Stomach (tissue), 9 donors: ENCODE measurements around the gene CPNE9. TPM values are rescaled to one million over a fixed set of nuclear protein-coding genes. Genes with fewer than 3 reads are reported as not detected.

Source experiments
- DNase-seq, 2 donors: peaks; one replicate each; pipeline versions ENCODE4 v3.0.0 to v3.0.0-alpha.2; 2013 to 2019
- H3K27ac ChIP-seq, 5 donors: fragments of 200-600 bp in 4 of 5; sonication (generic) in 4 of 5; one replicate each; pipeline ENCODE4 v1.5.1; 2013 to 2019; ENCODE audit warnings: mild to moderate bottlenecking in 1 of 5, moderate library complexity in 1 of 5
- H3K27me3 ChIP-seq, 3 donors: fragments of 200-600 bp; sonication (generic); one replicate each; pipeline ENCODE4 v1.5.1; 2017 to 2019; ENCODE audit warnings: mixed run types in 1 of 3
- H3K36me3 ChIP-seq, 4 donors: fragments of 200-600 bp; sonication (generic); 1 replicate in 3 of 4; 2 replicates in 1 of 4; pipeline ENCODE4 v1.5.1; 2016 to 2019
- H3K4me1 ChIP-seq, 4 donors: fragments of 200-600 bp; sonication (generic); one replicate each; pipeline ENCODE4 v1.5.1; 2016 to 2019
- H3K4me3 ChIP-seq, 4 donors: fragments of 200-600 bp; sonication (generic) in 3 of 4; one replicate each; pipeline ENCODE4 v1.5.1; 2016 to 2019; ENCODE audit warnings: mild to moderate bottlenecking in 1 of 4
- H3K9me3 ChIP-seq, 4 donors: fragments of 200-600 bp; sonication (generic); one replicate each; pipeline ENCODE4 v1.5.1; 2016 to 2019
- EP300 ChIP-seq: sonication (generic); formaldehyde crosslinking; IDR thresholded peaks from one replicate; pipeline ENCODE4 v1.6.1; 2017; ENCODE audit warnings: antibody characterized with exemption
- POLR2A ChIP-seq, 4 donors: fragments of 450-650 bp; IDR thresholded peaks; one replicate each; pipeline ENCODE4 v1.6.1; 2016; ENCODE audit warnings: antibody characterized with exemption in 4 of 4, control low read depth in 2 of 4, mild to moderate bottlenecking in 1 of 4, moderate library complexity in 1 of 4
- POLR2AphosphoS5 ChIP-seq, 3 donors: sonication (generic); formaldehyde crosslinking; IDR thresholded peaks; one replicate each; pipeline ENCODE4 v1.6.1; 2016; ENCODE audit warnings: antibody characterized with exemption in 3 of 3
- WGBS, 5 donors: extraction: QIAGEN DNeasy Blood & Tissue Kit in 3 of 5; methylation state at CpG; one replicate each; pipeline versions ENCODE4 v1.1.5 to v1.1.7; 2013 to 2018; 5-methylcytosine and 5-hydroxymethylcytosine counted together
- intact Hi-C: fragments of 100-400 bp; cut with DNase I; formaldehyde crosslinking; loops from one replicate; pipeline ENCODE4 v1.15.1; 2023; ENCODE audit warnings: low total_unique reads
- polyA plus RNA-seq, 3 donors: library from polyadenylated mRNA; stranded (reverse); fragments of 200-250 nt; gene quantifications; one replicate each; pipeline ENCODE4 v1.2.3, GENCODE V29; 2013
- total RNA-seq, 5 donors: library from RNA; depleted of rRNA; stranded (reverse); fragments of >200 nt; gene quantifications; one replicate each; pipeline versions ENCODE4 v1.1.0 to v1.2.3, GENCODE V29; 2014 to 2016
- TF ChIP-seq, protein P1 (sequence below), 7 experiments: fragments of 450-650 bp in 4 of 7; fragments of 200-600 bp in 3 of 7; sonication (generic) in 3 of 7; IDR thresholded peaks; one replicate each; pipeline ENCODE4 v1.5.1; 2016 to 2019; ENCODE audit warnings: antibody characterized with exemption in 7 of 7, control low read depth in 2 of 7, mild to moderate bottlenecking in 1 of 7
- donor health status: healthy with polysubstance abuse.
- donor health status: Bipolar disorder and iron deficiency.
- donor health status: healthy.

The CPNE9 gene
- total and polyA plus RNA-seq, 8 donors, result 0.10 to 0.19 TPM; not detected in 6

DNA sequence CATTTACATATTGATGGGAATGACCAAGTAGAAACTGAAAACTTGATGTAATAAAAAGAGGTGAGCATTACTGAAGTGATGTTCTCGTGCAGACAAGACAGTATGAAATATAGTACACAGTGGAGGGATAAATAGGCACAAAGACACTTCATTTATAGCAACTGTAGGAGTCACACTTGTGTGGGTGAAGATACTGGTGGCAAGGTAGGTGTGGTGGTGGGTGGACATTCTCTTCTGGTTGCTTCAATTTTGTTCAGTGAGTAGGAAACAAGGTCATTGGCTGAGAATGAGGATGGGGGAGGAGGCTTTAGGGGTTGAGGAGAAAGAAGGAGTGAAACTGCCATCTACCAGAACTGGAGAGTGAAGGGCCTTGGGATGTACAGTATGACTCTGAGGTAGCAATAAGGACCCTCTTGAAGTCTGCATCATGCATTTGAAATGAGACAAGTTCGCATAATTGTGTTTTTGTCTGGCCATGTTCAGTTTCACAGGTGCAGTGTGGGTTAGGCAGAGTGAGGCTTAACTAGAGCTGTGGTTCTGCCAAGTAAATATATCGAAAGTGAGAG lies 6.6 kb downstream of the CPNE9 start:
- WGBS, 5 donors, result 76 to 84% (median 81%) methylated on average over 3 of the region's 3 CpGs
- H3K4me3 ChIP-seq, result no peak overlapping the region
- H3K9me3 ChIP-seq, result no peaks in the 10 kb centered on the region
- H3K27me3 ChIP-seq, result peaks cover 0 to 7% (median 0%) of the 10 kb centered on the region in 3 donors
- no peak for DNase-seq
- intact Hi-C loops, result no loop called here
- no peaks in the 10 kb centered on the region for H3K36me3 ChIP-seq
- peaks cover 0 to 6% (median 0%) of the 10 kb centered on the region in 4 donors for H3K4me1 ChIP-seq
- H3K27ac ChIP-seq, result no peak overlapping the region
- TF ChIP-seq POLR2AphosphoS5 (IDR thresholded peaks at IDR 0.05) (no peak), POLR2A (IDR thresholded peaks at IDR 0.05) (no peak), EP300 (no peak)
- TF ChIP-seq, protein P1, sequence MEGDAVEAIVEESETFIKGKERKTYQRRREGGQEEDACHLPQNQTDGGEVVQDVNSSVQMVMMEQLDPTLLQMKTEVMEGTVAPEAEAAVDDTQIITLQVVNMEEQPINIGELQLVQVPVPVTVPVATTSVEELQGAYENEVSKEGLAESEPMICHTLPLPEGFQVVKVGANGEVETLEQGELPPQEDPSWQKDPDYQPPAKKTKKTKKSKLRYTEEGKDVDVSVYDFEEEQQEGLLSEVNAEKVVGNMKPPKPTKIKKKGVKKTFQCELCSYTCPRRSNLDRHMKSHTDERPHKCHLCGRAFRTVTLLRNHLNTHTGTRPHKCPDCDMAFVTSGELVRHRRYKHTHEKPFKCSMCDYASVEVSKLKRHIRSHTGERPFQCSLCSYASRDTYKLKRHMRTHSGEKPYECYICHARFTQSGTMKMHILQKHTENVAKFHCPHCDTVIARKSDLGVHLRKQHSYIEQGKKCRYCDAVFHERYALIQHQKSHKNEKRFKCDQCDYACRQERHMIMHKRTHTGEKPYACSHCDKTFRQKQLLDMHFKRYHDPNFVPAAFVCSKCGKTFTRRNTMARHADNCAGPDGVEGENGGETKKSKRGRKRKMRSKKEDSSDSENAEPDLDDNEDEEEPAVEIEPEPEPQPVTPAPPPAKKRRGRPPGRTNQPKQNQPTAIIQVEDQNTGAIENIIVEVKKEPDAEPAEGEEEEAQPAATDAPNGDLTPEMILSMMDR (IDR thresholded peaks at IDR 0.05), result no peak

DNA sequence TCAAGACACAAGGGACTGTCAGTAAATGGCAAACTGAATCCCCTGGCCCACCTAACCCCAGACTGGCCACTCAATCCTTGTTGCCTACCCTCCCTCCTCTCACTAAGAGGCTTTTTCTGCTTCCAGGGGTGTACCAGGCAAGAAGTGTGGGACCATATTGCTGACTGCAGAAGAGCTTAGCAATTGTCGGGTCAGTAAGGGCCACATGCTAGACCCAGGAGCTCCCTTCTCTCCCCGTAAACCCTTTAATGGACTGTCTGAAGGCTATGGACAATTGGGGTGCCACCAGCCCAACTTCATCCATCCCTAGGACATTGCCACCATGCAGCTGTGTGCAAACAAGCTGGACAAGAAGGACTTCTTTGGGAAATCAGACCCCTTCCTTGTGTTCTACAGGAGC lies 8.8 kb downstream of the CPNE9 start:
- H3K27ac ChIP-seq, result no peak overlapping the region
- H3K9me3 ChIP-seq, result no peaks in the 10 kb centered on the region
- peaks cover 0 to 20% (median 3%) of the 10 kb centered on the region in 4 donors for H3K4me1 ChIP-seq
- H3K4me3 ChIP-seq, result no peak overlapping the region
- no peaks in the 10 kb centered on the region for H3K27me3 ChIP-seq
- intact Hi-C loops, result no loop called here
- 60 to 90% (median 73%) methylated on average over 1 to 2 of the region's 2 CpGs for WGBS, 5 donors
- DNase-seq, result no peak
- no peak for TF ChIP-seq POLR2AphosphoS5 (IDR thresholded peaks at IDR 0.05)
- TF ChIP-seq POLR2A (IDR thresholded peaks at IDR 0.05), result no peak
- TF ChIP-seq, protein P1 (IDR thresholded peaks at IDR 0.05), result no peak
- no peak for TF ChIP-seq EP300
- no peaks in the 10 kb centered on the region for H3K36me3 ChIP-seq

DNA sequence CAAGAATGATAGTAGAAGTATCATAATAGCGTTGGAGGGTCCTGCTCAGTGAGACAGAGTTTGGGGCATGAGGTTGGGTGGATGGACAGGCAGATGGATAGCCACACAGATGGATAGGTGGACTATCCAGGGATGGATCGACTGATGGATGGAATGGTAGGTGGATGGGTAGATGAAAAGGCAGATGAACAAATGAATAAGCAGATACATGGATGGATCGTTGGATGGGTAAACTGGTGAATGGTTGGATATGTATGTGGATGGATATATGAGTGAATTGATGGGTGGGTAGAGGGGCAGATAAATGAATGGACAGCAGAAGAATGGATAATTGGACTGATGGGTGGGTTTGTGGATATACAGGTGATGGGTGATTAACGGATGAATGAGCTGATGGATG lies 9.5 kb downstream of the CPNE9 start:
- no peak overlapping the region for H3K27ac ChIP-seq
- no peak for TF ChIP-seq EP300
- no peak for TF ChIP-seq POLR2AphosphoS5 (IDR thresholded peaks at IDR 0.05)
- TF ChIP-seq, protein P1 (IDR thresholded peaks at IDR 0.05), result no peak
- TF ChIP-seq POLR2A (IDR thresholded peaks at IDR 0.05), result no peak
- intact Hi-C loops, result no loop called here
- no peak for DNase-seq
- H3K36me3 ChIP-seq, result no peaks in the 10 kb centered on the region
- peaks cover 0 to 20% (median 3%) of the 10 kb centered on the region in 4 donors for H3K4me1 ChIP-seq
- no peaks in the 10 kb centered on the region for H3K27me3 ChIP-seq
- WGBS, 5 donors, result 80 to 88% (median 86%) methylated on average over 4 of the region's 4 CpGs
- H3K9me3 ChIP-seq, result no peaks in the 10 kb centered on the region
- no peak overlapping the region for H3K4me3 ChIP-seq

DNA sequence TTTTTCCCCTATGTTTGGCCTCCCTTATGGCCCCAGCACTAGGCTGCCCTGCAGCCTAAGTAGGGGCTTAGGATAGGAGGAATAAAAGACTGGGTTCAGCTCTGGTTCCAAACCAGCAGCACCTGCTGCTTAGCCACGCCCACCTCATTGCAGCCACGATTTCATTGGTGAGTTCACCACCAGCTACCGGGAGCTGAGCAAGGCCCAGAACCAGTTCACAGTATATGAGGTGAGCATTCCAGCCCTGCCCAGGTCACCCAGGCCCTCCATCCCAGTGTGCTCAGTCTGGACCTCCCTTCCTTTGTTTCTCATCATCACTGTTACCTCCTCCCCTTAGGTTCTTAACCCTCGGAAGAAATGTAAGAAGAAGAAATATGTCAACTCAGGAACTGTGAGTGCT lies 11.5 kb downstream of the CPNE9 start:
- WGBS, 5 donors, result 10 to 23% (median 15%) methylated on average over 4 of the region's 4 CpGs
- Histone ChIP-seq H3K36me3 (no peaks in the 10 kb centered on the region), H3K9me3 (no peaks in the 10 kb centered on the region), H3K27me3 (no peaks in the 10 kb centered on the region), H3K4me1 (peaks cover 0 to 20% (median 3%) of the 10 kb centered on the region in 4 donors), H3K4me3 (no peak overlapping the region), H3K27ac (peak overlapping the region in 3 of 5 donors; percentile 38 to 64 (median 58))
- DNase-seq, result peak in 1 of 2 donors; percentile 23
- intact Hi-C loops, result no loop called here
- no peak for TF ChIP-seq EP300
- TF ChIP-seq, protein P1 (IDR thresholded peaks at IDR 0.05), result no peak
- no peak for TF ChIP-seq POLR2AphosphoS5 (IDR thresholded peaks at IDR 0.05)
- no peak for TF ChIP-seq POLR2A (IDR thresholded peaks at IDR 0.05)
